NCI-H446 treated with DMSO at 0.1 percent for 48 hours (cell line): Measurements from ENCODE around the gene NEK9.

Source experiments
- DNase-seq: peaks from one replicate; lab custom pipeline; 2025; lab: John Stamatoyannopoulos, UW

Gene NEK9

DNA sequence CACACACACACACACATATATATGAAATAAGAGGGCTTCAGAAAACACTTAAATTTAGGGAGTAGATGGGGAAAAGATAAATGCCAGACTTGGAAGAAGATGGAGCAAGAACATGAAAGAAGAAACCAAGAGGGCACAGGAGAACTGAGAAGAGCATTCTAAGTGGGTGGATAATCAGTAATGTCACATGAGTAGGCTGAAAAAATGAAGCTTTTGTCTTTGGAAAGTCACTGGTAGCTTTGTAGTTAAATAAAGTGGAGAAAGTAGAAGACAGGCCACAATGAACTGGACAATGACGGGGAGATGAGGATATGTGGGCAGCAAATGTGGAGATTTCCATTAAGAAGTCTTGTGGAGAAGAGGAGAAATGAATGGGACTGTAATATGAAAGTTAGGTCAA lies 59.6 kb downstream of the NEK9 start:
- no peak for DNase-seq

DNA sequence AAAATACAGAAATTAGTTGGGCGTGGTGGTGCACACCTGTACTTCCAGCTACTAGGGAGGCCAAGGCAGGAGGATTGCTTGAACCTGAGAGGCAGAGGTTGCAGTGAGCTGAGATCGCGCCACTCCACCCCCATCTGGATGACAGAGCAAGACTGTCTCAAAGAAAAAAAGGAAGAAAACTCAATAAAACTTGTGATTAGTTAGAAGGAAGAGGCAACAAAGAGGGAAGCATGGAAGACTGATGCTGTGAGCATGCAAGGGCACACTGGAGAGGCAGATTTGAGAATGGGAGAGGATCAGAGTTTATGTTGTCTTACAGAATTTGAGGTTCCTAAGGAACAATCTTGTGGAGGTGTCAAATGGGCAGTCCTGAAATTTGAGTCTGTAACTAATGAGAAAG lies 60.2 kb downstream of the NEK9 start:
- DNase-seq, result no peak

GRCh38 chr14:75064205-75064567 lies 62.7 kb downstream of the NEK9 start:
- DNase-seq, result no peak

- peak; percentile 77 for DNase-seq
These were observed 63.2 kb downstream of the NEK9 start, which contains the start of gene ACYP1 for GRCh38 chr14:75063491-75064204. TSS of gene ACYP1 (minus strand) at chr14:75064024. CDS start at chr14:75063553, 471 bp downstream.

DNA sequence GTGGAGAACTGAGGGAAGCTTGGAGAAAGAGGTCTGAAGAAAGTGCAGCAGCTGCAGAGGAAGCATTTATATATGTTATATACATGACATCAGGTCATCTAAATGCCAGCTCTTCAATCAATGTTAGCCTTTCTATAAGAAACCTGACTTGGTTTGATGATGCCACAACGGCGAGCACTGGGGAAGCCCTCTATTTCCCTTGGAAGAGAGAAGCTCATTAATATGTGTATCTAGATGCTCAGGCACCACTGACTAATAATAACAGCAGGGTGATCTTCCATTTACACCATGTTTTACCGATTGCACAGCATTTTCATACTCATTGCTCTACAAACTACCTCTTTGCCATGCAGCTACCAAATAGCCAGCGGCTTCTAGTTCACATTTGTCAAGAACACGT lies 63.8 kb downstream of the NEK9 start:
- DNase-seq, result no peak

DNA sequence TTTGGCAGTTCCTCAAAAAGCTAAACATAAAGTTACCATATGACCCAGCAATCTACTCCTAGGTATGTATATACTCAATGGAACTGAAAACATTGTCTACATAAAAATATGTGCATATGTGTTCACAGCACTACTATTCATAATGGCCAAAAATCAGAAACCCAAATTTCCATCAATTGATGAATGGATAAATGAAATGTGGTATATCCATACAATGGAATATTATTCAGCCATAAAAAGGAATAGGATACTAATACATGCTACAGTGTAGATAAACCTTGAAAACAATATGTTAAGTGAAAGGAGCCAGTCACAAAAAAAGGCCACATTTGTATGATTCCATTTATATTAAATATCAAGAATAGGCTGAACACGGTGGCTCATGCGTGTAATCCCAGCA lies 66.4 kb downstream of the NEK9 start:
- DNase-seq, result no peak

DNA sequence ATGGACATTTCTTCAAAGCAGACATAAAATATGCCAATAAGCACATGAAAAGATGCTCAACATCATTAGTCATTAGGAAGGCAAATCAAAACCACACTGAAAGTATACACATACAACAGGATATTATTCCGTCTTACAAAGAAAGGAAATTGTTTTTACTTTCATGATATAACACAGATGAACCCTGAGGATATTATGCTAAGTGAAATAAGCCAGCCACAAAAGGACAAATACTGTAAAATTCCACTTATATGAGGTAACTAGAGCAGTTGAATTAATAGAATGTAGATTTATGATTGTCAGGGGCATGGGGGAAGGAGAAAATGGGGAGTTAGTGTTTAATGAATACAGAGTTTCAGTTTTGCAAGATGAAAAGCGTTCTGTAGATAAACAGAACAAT lies 67.2 kb downstream of the NEK9 start:
- no peak for DNase-seq

GRCh38 chr14:75054421-75054820 lies 72.4 kb downstream of the NEK9 start:
- no peak for DNase-seq

GRCh38 chr14:75053396-75054291 lies 73.2 kb downstream of the NEK9 start:
- DNase-seq, result no peak

GRCh38 chr14:75051556-75051899 lies 75.3 kb downstream of the NEK9 start:
- no peak for DNase-seq

DNA sequence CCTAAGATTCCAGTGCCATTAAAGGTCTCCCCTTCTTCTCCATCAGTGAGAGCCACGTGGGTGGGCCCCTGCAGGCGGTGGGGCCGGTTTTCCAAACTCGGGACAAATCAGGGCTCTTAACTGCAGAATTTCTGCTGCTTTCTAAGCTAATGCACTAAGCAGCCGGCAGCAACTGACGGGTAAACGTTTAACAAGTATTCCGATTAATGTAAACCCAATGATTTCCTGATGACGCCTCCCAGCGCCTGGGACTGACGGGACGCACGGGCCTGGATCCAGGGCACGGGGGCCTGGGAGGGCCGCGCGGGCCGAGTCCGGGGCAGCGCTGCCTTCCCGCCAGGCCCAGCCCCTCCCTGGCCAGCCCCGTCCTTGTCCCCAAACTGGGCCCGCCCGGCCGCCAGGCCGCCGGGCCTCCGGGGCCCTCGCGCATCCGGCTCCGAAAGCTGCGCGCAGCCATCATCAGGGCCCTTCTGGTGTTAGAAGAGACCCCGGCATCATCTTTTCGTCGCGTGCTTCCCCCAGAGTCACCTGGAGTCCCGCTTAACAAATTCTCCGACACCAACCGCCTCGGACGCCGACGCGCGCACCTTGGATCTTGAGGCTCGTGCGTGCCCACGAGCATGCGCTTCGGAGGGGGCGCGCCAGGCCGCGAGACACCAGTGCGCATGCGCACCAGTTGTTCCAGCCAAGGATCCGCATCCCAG lies 75.8 kb downstream of the NEK9 start, which contains the start of gene MLH3:
TSS of gene MLH3 (minus strand) at position 616 of the 704 bp plus-strand sequence. CDS start 1,812 bp downstream, outside the sequence.
- DNase-seq, result peak; percentile 72

- no peak for DNase-seq
These were observed 77.1 kb downstream of the NEK9 start for GRCh38 chr14:75049731-75050201.

- DNase-seq, result no peak
These were observed 77.7 kb downstream of the NEK9 start for GRCh38 chr14:75049136-75049535.

DNA sequence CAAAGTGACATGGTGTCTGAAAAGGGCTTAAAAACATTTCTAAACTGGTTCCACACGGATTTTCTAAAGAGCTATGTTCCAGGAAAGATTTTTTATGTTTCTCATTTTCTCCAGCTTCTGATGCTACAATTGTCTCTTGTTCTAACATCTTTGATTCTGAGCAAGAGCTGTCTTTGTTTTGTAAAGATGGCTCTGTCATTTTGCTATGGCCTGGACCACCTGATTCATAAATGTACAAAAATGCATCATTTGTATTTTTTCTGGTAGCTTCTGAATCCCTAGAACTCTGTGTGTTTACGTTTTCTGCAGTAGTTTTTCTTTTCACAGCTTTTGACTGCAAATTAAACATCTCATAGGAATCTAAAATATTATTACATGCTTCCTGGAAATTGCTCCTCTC lies 78.7 kb downstream of the NEK9 start:
- no peak for DNase-seq

DNA sequence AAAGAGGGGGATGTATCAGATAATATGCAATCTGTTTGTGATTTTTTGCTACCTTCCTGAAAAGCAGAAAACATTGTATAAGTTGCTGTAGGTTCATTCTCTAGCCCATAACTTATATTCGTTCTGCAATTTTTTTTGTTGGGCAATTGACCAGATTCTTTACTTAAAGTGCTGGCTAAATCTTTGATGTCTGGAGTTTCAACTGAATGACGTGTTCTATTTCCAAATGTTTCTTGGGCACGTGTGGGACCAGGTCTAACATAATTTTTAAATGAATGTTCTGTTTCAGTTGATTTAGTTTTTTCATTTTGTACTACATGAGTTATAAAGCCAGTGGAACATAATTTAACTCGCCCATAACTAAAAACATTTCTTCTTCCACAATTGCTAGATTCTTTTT lies 79.3 kb downstream of the NEK9 start:
- no peak for DNase-seq

GRCh38 chr14:75046899-75047298 lies 79.9 kb downstream of the NEK9 start:
- no peak for DNase-seq

- DNase-seq, result no peak
These were observed 80.6 kb downstream of the NEK9 start for GRCh38 chr14:75046275-75046674.

DNA sequence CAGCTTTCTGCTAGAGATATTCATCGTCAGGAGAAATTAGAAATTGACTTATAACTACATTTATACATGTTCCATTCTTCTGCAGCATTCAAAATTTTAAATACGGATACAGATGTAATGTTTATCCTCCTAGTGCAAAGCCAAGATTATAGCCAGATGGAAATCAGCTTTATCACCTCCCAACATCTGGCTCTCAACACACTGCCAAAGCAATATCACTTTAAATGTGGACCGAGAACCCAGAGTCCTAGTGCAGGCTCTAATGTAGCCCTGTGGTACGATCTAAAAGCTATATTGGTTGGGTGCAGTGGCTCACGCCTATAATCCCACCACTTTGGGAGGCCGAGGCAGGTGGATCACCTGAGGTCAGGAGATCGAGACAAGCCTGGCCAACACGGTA lies 82.1 kb downstream of the NEK9 start:
- no peak for DNase-seq

GRCh38 chr14:75044322-75044721 lies 82.5 kb downstream of the NEK9 start:
- peak; percentile 22 for DNase-seq

DNA sequence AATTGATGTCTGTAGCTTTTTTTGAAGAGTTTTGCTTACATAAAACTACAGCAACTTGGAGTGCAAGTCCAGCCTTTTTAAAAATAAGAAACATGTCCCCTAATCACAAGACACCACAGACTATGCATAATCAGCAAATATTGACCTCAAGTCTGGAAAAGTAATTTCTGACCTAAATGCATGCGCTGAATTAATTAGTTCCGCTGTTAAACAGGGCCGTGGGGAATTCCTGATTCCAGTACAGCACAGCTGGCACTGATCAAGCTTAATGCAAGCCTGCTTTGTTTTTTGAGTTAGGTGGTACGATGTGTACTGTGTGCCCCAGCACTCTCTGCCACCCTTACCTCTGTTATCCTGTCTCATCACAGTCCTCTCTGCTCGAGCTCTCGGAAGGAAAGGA lies 84.8 kb downstream of the NEK9 start:
- no peak for DNase-seq

DNA sequence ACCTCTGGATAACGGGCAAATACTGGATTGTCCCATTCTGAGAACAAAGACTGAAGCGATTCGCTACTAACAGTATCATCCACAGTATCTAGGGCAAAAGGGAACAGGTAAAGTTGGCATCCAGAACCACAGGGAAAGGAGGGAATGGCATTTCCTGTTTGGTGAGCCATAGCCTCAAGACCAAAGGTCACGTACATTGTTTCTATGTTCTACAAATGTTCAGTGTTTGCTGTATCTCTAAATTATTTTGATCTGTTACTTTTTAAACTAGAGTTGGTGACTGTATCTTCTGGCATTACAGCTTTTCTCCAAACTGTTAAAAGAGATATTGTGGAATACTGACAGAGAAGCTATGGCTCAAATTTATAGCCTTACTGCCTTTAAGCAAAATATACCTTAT lies 85.2 kb downstream of the NEK9 start:
- DNase-seq, result no peak

DNA sequence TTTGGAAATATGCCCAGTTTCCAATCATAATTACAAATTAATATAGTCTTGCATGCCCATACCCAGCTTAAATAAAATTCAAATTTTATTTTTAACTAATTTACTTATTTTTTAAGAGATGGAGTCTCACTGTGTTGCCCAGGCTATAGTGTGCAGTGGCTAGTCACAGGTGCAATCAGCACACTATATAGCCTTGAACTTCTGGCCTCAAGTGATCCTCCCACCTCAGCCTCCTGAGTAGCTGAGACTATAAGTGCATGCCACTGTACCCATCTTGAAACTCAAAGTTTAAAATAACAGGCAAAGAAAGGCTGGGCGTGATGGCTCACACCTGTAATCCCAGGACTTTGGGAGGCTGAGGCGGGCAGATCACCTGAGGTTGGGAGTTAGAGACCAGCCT lies 85.9 kb downstream of the NEK9 start:
- DNase-seq, result no peak

- no peak for DNase-seq
These were observed 86.3 kb downstream of the NEK9 start for GRCh38 chr14:75040507-75040906.
